DMS 273 treated with DMSO at 0.1 percent for 48 hours (cell line): Measurements from ENCODE around the gene ANTXR1.

Source experiments
- DNase-seq: peaks from one replicate; lab custom pipeline; 2025; lab: John Stamatoyannopoulos, UW

ANTXR1 gene

GRCh38 chr2:69097891-69098655 is 85.1 kb downstream of the ANTXR1 start:
- DNase-seq = no peak

- DNase-seq = no peak
These were observed 86.6 kb downstream of the ANTXR1 start for GRCh38 chr2:69099541-69099940.

GRCh38 chr2:69100220-69100723 is 87.3 kb downstream of the ANTXR1 start:
- DNase-seq = no peak

- no peak for DNase-seq
These were observed 89.1 kb downstream of the ANTXR1 start for GRCh38 chr2:69102041-69102593.

- DNase-seq = no peak
These were observed 90.4 kb downstream of the ANTXR1 start for GRCh38 chr2:69103419-69103818.

- DNase-seq = no peak
These were observed 91.3 kb downstream of the ANTXR1 start for GRCh38 chr2:69104261-69104660.

- no peak for DNase-seq
These were observed 96.3 kb downstream of the ANTXR1 start for GRCh38 chr2:69109255-69109654.

- no peak for DNase-seq
These were observed 98.1 kb downstream of the ANTXR1 start for GRCh38 chr2:69111076-69111475.

GRCh38 chr2:69113627-69114026 is 100.6 kb downstream of the ANTXR1 start:
- DNase-seq = no peak

- no peak for DNase-seq
These were observed 101.6 kb downstream of the ANTXR1 start for GRCh38 chr2:69114534-69114933.

GRCh38 chr2:69116438-69116837 is 103.5 kb downstream of the ANTXR1 start:
- no peak for DNase-seq

- DNase-seq = no peak
These were observed 105.6 kb downstream of the ANTXR1 start for GRCh38 chr2:69118609-69119008.

- no peak for DNase-seq
These were observed 106.3 kb downstream of the ANTXR1 start for GRCh38 chr2:69119104-69119894.

GRCh38 chr2:69122271-69122670 is 109.3 kb downstream of the ANTXR1 start:
- DNase-seq = no peak

- DNase-seq = no peak
These were observed 110.2 kb downstream of the ANTXR1 start for GRCh38 chr2:69123182-69123581.

- no peak for DNase-seq
These were observed 111.4 kb downstream of the ANTXR1 start for GRCh38 chr2:69124343-69124742.

GRCh38 chr2:69125816-69126215 is 112.8 kb downstream of the ANTXR1 start:
- no peak for DNase-seq

- DNase-seq = no peak
These were observed 113.4 kb downstream of the ANTXR1 start for GRCh38 chr2:69126341-69126740.

GRCh38 chr2:69131452-69131851 is 118.5 kb downstream of the ANTXR1 start:
- DNase-seq = no peak

GRCh38 chr2:69131983-69132675 is 119.2 kb downstream of the ANTXR1 start:
- no peak for DNase-seq

- DNase-seq = no peak
These were observed 120.1 kb downstream of the ANTXR1 start for GRCh38 chr2:69132960-69133590.

GRCh38 chr2:69133898-69134297 is 120.9 kb downstream of the ANTXR1 start:
- DNase-seq = no peak
